Liver (tissue), 3 donors: ENCODE measurements around the gene RNF182.

ENCODE experiments used
- CTCF ChIP-seq: fragments of 150-350 bp; IDR thresholded peaks from 2 replicates; pipeline ENCODE4 v1.5.1; 2017; ENCODE audit warnings: improper control_type of control experiment, low read depth, low read length; ENCODE audit not compliant: missing input control
- JUND ChIP-seq, 2 donors: IDR thresholded peaks; 2 replicates each; pipeline ENCODE4 v1.6.1; 2016; ENCODE audit warnings: antibody characterized with exemption in 2 of 2
- MAX ChIP-seq: IDR thresholded peaks from 2 replicates; pipeline ENCODE4 v1.6.1; 2016; ENCODE audit warnings: antibody characterized with exemption
- RAD21 ChIP-seq, 2 donors: IDR thresholded peaks; 2 replicates each; pipeline ENCODE4 v1.6.1; 2016; ENCODE audit warnings: antibody characterized with exemption in 2 of 2, mild to moderate bottlenecking in 2 of 2
- REST ChIP-seq: IDR thresholded peaks from 2 replicates; pipeline ENCODE4 v1.6.1; 2016; ENCODE audit warnings: antibody characterized with exemption, mild to moderate bottlenecking
- RXRA ChIP-seq, 2 donors: IDR thresholded peaks; 2 replicates each; pipeline ENCODE4 v1.6.1; 2017 to 2018; ENCODE audit warnings: antibody characterized with exemption in 2 of 2, mild to moderate bottlenecking in 1 of 2
- SP1 ChIP-seq: IDR thresholded peaks from 2 replicates; pipeline ENCODE4 v1.6.1; 2018; ENCODE audit warnings: antibody characterized with exemption, mild to moderate bottlenecking
- TAF1 ChIP-seq: conservative IDR thresholded peaks from 2 replicates; pipeline ENCODE4 v1.6.1; 2016; ENCODE audit warnings: antibody characterized with exemption, mild to moderate bottlenecking
- YY1 ChIP-seq: IDR thresholded peaks from 2 replicates; pipeline ENCODE4 v1.6.1; 2016; ENCODE audit warnings: antibody characterized with exemption, mild to moderate bottlenecking
- donor health status: healthy.
- donor health status: healthy.

- TF ChIP-seq CTCF (no peak), REST (no peak), SP1 (no peak), TAF1 (no peak), RAD21 (IDR thresholded peaks at IDR 0.05) (no peak), MAX (no peak), YY1 (no peak), JUND (IDR thresholded peaks at IDR 0.05) (no peak), RXRA (IDR thresholded peaks at IDR 0.05) (no peak)
Observed at GRCh38 chr6:13914351-13914750, 10.4 kb upstream of the RNF182 start.
